CD4-positive, alpha-beta T cell (primary cell): Measurements from ENCODE around the gene LYL1. TPM values are rescaled to one million over a fixed set of nuclear protein-coding genes. Genes with fewer than 3 reads are reported as not detected.

Source experiments
- ATAC-seq: fragments of 200-7000 bp; cut with Tn5 transposase; one replicate; pipeline ENCODE4 v1.10.0; 2022; ENCODE audit warnings: mild to moderate bottlenecking; ENCODE audit not compliant: poor library complexity
- CTCF ChIA-PET: fragments of 350-600 bp; sonication (Branson Sonifier 250); formaldehyde crosslinking; loops from one replicate; lab custom pipeline; 2021; ENCODE audit warnings: antibody characterized with exemption, inconsistent platforms; lab: Charles Lee
- POLR2A ChIA-PET: fragments of 350-600 bp; sonication (Branson Sonifier 250); formaldehyde crosslinking; loops from one replicate; lab custom pipeline; 2021; ENCODE audit warnings: antibody characterized with exemption, inconsistent platforms; lab: Charles Lee
- DNase-seq, 14 experiments: peaks; one replicate each; pipeline ENCODE4 v3.0.0-alpha.2; 2013 to 2020; ENCODE audit warnings: mixed read lengths in 2 of 14
- H3K27ac ChIP-seq, 2 donors: one replicate each; pipeline versions ENCODE4 v1.5.1 to v1.7.0; 2013; ENCODE audit warnings: low read length in 2 of 2, low read depth in 1 of 2, mild to moderate bottlenecking in 1 of 2
- H3K27me3 ChIP-seq, 2 experiments: 1 replicate in 1 of 2; 2 replicates in 1 of 2; pipeline versions ENCODE4 v1.6.1 to v1.7.0; 2013; ENCODE audit warnings: low read length in 2 of 2, control low read depth in 1 of 2, mild to moderate bottlenecking in 1 of 2, moderate library complexity in 1 of 2; ENCODE audit not compliant: insufficient read depth in 2 of 2, control insufficient read depth in 1 of 2
- H3K36me3 ChIP-seq: one replicate; pipeline ENCODE4 v1.6.1; 2013; ENCODE audit warnings: low read length, control low read depth; ENCODE audit not compliant: insufficient read depth
- H3K4me1 ChIP-seq: one replicate; pipeline ENCODE4 v1.6.1; 2013; ENCODE audit warnings: low read length, control low read depth; ENCODE audit not compliant: insufficient read depth
- H3K4me3 ChIP-seq: one replicate; pipeline ENCODE4 v1.5.1; 2013; ENCODE audit warnings: mild to moderate bottlenecking, low read length, moderate library complexity
- H3K9me3 ChIP-seq, 2 experiments: 1 replicate in 1 of 2; 2 replicates in 1 of 2; pipeline versions ENCODE4 v1.6.1 to v1.7.0; 2013; ENCODE audit warnings: low read length in 2 of 2, mild to moderate bottlenecking in 2 of 2, control low read depth in 1 of 2, moderate library complexity in 1 of 2; ENCODE audit not compliant: control insufficient read depth in 1 of 2, insufficient read depth in 1 of 2
- H3K27ac Mint-ChIP-seq: one replicate; pipeline ENCODE4 v1.8.0; 2020; ENCODE audit warnings: mixed read lengths
- H3K27me3 Mint-ChIP-seq: one replicate; pipeline ENCODE4 v1.8.0; 2021; ENCODE audit warnings: mixed read lengths
- H3K36me3 Mint-ChIP-seq: one replicate; pipeline ENCODE4 v1.8.0; 2021; ENCODE audit warnings: low read depth, mixed read lengths
- H3K4me1 Mint-ChIP-seq: one replicate; pipeline ENCODE4 v1.8.0; 2021; ENCODE audit warnings: low read depth, mixed read lengths
- H3K4me3 Mint-ChIP-seq: one replicate; pipeline ENCODE4 v1.8.0; 2020; ENCODE audit warnings: mild to moderate bottlenecking, mixed read lengths
- H3K9me3 Mint-ChIP-seq: one replicate; pipeline ENCODE4 v1.8.0; 2020; ENCODE audit warnings: mixed read lengths
- CTCF ChIP-seq: fragments of 200-600 bp; IDR thresholded peaks from one replicate; pipeline ENCODE4 v1.8.0; 2022; ENCODE audit warnings: antibody characterized with exemption, mild to moderate bottlenecking
- intact Hi-C, 2 experiments: fragments of 100-400 bp; cut with DNase I in 1 of 2; cut with micrococcal nuclease in 1 of 2; formaldehyde crosslinking; loops; one replicate each; pipeline versions ENCODE4 v1.15.1 to v1.9.0; 2023 to 2025; cut with DNase I, micrococcal nuclease
- total RNA-seq, 174 experiments: library from RNA in 2 of 174; stranded (reverse) in 2 of 174; gene quantifications; one replicate each; pipeline ENCODE4 v1.2.3 and lab custom pipeline; 2021 to 2026

The LYL1 gene
- total RNA-seq, 2 experiments from 2014 or later = 1.9 to 2.1 TPM

- Histone ChIP-seq H3K27ac (peak overlapping the region; percentile 74 to 97), H3K4me3 (peak overlapping the region; percentile 83), H3K9me3 (no peaks in the 10 kb centered on the region), H3K36me3 (peaks cover 11% of the 10 kb centered on the region), H3K27me3 (no peaks in the 10 kb centered on the region), H3K4me1 (peaks cover 40% of the 10 kb centered on the region)
- intact Hi-C loops = loop anchor here (1.0 to 10.0 kb wide), 8 partner anchors 33 to 694 kb away; partner anchors contain the start of genes NACC1 (in 1 of the 2) and TRMT1 (in 1 of the 2)
- peak; percentile 10 for ATAC-seq
- Mint-ChIP-seq H3K36me3 (peaks cover 54% of the 10 kb centered on the region), H3K4me1 (peaks cover 35% of the 10 kb centered on the region), H3K9me3 (no peaks in the 10 kb centered on the region), H3K27me3 (peaks cover 8% of the 10 kb centered on the region), H3K27ac (peak overlapping the region; percentile 98), H3K4me3 (peak overlapping the region; percentile 99)
- DNase-seq = peak in 2 of 14 experiments; percentile 21 to 33
- no peak for TF ChIP-seq CTCF
- ChIA-PET POLR2A (interaction anchor here (0.7 to 2.8 kb wide), 11 partner anchors 12 to 127 kb away, joined by 3 to 24 read pairs (median 4); partner anchors contain the start of gene NACC1), CTCF (interaction anchor here (0.6 to 2.5 kb wide), 10 partner anchors 10 to 622 kb away, joined by 3 to 15 read pairs (median 4); partner anchors contain the start of gene NACC1)
These were observed 48.4 kb upstream of the LYL1 start for GRCh38 chr19:13150931-13151604.

GRCh38 chr19:13150187-13150930, 47.7 kb upstream of the LYL1 start, which contains the start of the genes IER2 and STX10:
IER2 (plus strand) TSS chr19:13150411; CDS start chr19:13153187, 2,776 bp downstream.
STX10 (minus strand) TSS chr19:13150375; CDS start chr19:13150173, 202 bp downstream.
- ChIA-PET CTCF (interaction anchor here (0.6 to 2.5 kb wide), 17 partner anchors 11 to 932 kb away, joined by 3 to 15 read pairs (median 3); partner anchors contain the start of gene NACC1), POLR2A (interaction anchor here (0.7 to 2.8 kb wide), 12 partner anchors 12 to 128 kb away, joined by 3 to 24 read pairs (median 5); partner anchors contain the start of gene NACC1)
- H3K4me1 Mint-ChIP-seq = peaks cover 30% of the 10 kb centered on the region
- H3K27me3 Mint-ChIP-seq = peaks cover 8% of the 10 kb centered on the region
- H3K27me3 ChIP-seq = no peaks in the 10 kb centered on the region
- intact Hi-C loops = loop anchor here (1.0 to 10.0 kb wide), 8 partner anchors 32 to 694 kb away; partner anchors contain the start of genes NACC1 (in 1 of the 2) and TRMT1 (in 1 of the 2)
- H3K4me3 ChIP-seq = peak within 1 kb of the TSS; percentile 83
- peak; percentile 66 for TF ChIP-seq CTCF
- H3K9me3 ChIP-seq = no peaks in the 10 kb centered on the region
- peaks cover 50% of the 10 kb centered on the region for H3K36me3 Mint-ChIP-seq
- peak; percentile 88 to 97 (median 92) for DNase-seq
- peaks cover 33% of the 10 kb centered on the region for H3K4me1 ChIP-seq
- peak; percentile 56 for ATAC-seq
- peak within 1 kb of the TSS; percentile 99 for H3K4me3 Mint-ChIP-seq
- peak within 1 kb of the TSS; percentile 74 to 97 for H3K27ac ChIP-seq
- H3K9me3 Mint-ChIP-seq = no peaks in the 10 kb centered on the region
- H3K36me3 ChIP-seq = peaks cover 13% of the 10 kb centered on the region
- peak within 1 kb of the TSS; percentile 98 for H3K27ac Mint-ChIP-seq
